GM10847 (cell line): ENCODE data around the gene BMP7.

Source experiments
- POLR2A ChIP-seq: IDR thresholded peaks from 2 replicates; pipeline ENCODE4 v1.6.1; 2011; ENCODE audit not compliant: insufficient read length; ENCODE audit errors: extremely low read depth

The BMP7 gene

GRCh38 chr20:57205606-57206219, 60.7 kb downstream of the BMP7 start:
- no peak for TF ChIP-seq POLR2A

DNA sequence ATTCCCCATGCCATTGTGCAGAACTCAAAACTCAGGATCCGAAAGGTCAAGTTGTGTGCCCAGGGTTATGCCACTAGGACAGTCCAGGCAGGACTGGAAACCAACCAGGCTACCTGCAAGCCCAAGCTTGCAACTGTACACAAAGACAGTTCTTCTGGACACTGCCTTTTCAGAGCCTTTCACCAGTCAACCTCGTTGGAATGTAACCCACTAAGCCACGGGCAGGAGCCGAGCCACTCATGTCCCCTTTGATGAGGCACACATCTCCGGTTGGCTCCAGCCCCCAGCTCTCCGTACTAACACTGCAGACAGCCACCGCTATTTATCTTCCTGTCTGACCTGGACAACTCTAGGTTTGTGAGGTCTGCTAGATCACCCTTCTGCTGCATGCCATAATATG, 62.5 kb downstream of the BMP7 start:
- no peak for TF ChIP-seq POLR2A

- TF ChIP-seq POLR2A: no peak
These were observed 63.2 kb downstream of the BMP7 start for GRCh38 chr20:57203204-57203603.

DNA sequence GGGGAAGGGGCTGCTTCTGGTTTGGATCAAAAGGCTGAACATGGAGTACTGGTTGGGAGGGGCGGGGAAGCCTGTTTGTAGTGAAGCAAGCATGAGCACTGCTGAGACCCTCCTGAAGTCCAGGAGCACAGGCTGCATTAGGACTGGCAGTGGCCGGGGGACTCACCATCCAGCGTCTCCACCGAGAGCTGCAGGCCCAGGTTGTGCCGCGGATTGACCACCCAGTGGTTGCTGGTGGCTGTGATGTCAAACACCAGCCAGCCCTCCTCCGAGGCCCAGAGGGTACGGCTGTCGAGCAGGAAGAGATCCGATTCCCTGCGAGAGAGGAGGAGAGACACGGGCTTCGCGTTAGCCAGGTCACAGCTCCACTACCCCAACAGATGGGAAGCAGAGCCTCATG, 64.1 kb downstream of the BMP7 start:
- no peak for TF ChIP-seq POLR2A

GRCh38 chr20:57200882-57201695, 65.4 kb downstream of the BMP7 start:
- no peak for TF ChIP-seq POLR2A

DNA sequence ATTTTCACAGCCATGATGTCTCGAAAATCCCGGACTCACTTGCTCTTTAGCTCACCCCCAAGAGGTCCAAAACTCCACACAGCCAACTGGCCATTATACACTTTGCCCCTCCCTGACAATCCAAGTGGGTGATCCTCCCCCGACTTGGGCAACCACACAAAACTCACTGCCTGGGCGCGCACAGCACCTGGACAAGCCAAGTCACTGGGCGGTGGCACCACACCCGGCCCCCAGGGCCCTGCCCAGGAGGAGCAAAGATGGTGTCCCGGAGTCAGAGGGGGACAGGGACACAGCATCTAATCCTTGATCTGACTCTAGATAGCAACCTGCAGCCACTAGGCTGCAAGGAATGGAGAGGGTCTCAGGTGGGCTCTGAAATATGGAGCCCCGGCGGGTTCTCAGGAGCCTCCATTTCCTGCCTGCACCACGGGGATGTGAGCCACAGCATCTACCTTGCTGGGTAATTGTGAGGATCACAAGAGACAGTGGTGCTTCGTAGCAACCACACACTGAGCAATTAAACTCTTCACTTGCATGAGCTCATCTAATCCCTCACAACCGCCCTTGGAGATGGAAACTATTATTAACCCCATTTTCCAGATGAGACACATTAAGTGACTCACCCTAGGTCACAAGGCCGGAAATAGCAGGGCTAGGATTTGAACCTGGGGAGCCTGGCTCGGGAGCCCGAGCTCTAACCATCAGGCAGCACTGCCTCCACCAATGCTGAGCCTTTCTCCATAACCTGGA, 66.6 kb downstream of the BMP7 start:
- no peak for TF ChIP-seq POLR2A

DNA sequence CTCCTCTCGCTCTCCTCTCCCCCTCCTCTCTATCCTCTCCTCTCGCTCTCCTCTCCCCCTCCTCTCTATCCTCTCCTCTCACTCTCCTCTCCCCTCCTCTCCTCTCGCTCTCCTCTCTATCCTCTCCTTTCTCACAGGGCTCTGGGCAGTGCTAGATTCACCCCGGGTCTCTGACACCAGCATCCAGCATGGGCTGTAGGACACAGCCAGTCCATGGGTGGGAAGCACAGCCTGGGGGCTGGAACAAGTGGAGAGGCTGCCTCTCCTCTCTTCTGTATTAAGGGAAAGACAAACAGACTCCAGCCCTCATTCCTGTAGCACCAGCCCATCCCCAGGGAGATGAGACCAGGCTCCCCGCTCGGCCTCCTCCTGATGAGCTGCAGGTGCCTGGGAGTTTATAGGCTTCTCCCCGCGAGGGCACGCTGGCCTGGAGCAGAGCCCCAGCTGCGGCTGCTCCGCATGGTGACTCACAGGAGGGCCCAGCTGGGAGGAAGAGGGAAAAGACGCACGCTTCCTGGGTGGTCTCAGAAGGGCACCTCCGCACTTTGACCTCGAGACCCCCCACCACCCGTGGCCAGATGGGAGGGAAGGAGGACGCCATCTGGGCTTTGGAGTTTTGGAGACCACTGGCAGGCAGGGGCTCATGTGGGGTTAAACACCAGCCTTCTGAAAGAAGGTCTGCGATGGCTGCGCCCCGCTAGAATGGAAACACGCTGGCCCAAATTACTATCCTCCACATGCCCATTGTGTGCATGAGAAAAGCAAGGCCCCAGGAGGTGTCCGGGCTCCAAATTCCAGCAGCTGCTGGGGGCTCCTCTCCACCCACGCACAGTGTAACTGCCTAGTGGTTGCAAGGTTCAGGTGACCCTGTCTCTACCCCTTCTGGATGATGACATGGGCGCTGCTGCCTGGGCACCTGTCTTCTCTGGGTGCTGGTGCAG, 68.0 kb downstream of the BMP7 start:
- no peak for TF ChIP-seq POLR2A

- TF ChIP-seq POLR2A: no peak
These were observed 68.9 kb downstream of the BMP7 start for GRCh38 chr20:57197352-57198131.

GRCh38 chr20:57195469-57196100, 70.9 kb downstream of the BMP7 start:
- no peak for TF ChIP-seq POLR2A

DNA sequence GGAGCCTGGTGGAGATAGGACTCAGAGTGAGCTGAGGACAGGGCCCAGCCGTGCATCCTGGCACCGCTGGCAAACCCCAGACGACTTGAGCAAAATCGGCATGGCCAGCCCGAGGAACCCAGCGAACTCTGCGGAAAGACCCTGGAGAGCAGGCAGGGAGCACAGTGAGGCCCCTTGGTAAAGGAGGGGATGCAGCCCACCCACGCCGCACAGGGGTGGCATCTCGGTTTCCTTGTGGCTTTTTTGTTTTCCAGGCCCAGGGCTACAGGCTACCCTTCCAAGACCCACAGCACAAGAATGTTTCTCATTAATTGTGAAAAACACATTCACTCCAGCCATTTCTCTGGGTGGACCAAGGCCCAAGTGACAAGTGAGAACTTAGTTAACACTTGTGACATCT, 71.4 kb downstream of the BMP7 start:
- no peak for TF ChIP-seq POLR2A

DNA sequence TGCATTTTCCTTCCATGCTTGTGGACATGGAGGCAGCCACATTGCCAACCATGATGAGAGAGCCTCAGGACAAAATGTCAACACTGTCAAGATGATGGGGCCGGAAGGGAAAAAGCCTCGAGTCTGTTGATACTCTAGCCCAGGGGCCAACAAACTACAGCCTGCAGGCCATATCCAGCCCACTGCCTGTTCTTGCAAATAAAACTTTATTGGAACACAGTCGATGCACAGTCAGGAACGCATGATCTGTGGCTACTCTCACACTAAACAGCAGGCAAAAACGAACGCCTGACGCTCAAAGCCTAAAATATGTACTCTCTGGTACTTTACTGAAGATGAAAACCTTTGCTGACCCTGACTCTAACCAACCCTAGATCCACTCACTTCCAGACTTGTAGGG, 72.3 kb downstream of the BMP7 start:
- TF ChIP-seq POLR2A: no peak

DNA sequence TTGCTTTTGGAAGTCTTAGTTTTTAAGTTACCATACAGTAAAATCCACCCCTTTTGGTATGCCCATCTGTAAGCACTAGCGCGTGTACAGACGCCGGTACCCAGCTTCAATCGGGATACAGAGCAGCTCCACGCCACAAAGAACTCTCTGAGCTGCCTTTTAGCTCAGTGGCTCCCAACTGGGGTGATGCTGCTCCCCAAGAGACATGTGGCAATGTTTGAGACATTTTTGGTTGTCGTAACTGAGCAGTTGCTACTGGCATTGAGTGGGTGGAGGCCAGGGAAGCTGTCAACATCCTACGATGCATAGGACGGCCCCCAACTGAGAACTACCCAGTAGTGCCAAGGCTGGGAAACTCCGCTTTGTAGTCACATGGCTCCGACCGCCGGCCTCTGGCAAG, 73.3 kb downstream of the BMP7 start:
- TF ChIP-seq POLR2A: no peak

DNA sequence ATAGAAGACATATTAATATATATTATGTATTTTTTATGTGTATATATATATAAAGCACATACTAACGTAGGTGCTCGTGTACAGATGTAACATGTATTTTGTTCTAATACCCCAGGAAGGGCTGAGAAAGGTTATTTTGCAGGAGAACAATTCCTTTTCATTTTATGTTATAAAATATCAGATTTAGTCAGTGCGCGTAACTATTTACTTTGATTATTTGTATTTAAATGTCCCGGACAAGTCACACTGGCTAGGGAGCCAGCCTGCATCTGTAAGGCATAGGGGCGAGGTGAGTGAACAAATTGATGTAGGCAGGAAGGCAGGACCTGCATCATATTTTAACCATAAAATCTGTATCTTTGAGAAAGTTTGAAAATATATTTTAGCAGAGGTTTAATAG, 74.1 kb downstream of the BMP7 start:
- TF ChIP-seq POLR2A: no peak

DNA sequence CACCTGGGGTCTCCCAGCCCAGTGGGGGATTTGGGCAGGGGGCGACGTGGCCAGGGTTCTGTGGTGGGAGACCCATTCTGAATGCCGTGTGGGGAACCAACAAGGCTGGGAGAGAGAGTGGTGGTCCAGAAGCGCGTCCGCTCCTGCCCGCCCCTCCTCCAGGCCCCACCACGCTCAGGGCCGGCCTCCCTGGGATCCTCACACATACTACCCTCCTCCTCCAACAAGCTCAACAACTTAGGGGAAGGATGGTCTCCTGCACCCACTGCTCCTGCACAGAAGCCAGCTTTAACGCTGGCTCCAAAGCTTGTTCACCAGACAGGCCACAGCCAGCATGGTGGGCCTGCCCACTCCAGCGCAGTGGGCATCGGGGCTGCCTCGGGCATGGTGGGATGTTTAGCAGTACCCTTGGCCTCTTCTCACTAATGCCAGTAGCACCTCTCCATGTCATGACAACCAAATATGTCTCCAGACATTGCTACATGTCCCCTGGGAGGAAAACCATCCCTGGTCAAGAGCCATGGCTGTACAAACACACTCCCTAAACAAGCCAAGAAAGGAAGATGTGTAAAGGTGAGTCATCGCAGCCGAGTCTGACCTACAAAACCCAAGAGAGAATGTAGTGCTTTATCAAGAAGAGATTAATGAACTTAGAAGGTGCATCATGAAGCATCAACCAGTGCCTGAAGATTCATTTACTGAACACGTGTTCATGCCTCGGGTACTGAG, 75.7 kb downstream of the BMP7 start:
- no peak for TF ChIP-seq POLR2A

- TF ChIP-seq POLR2A: no peak
These were observed 76.7 kb downstream of the BMP7 start for GRCh38 chr20:57189713-57190112.
